BJ (cell line): ENCODE measurements around the gene FUT8. TPM values are rescaled to one million over a fixed set of nuclear protein-coding genes. Genes with fewer than 3 reads are reported as not detected.

Source experiments
- CTCF ChIA-PET: fragments of 350-600 bp; formaldehyde crosslinking; extraction: SDS; loops from one replicate; lab custom pipeline; 2021; ENCODE audit warnings: antibody characterized with exemption, inconsistent platforms; lab: Yijun Ruan, JAX
- POLR2A ChIA-PET: fragments of 300-600 bp; sonication (Branson Sonifier 250); formaldehyde crosslinking; extraction: SDS; loops from one replicate; lab custom pipeline; 2021; ENCODE audit warnings: antibody characterized with exemption; lab: Charles Lee
- DNase-seq: peaks from one replicate; pipeline ENCODE4 v3.0.0-alpha.2; 2011; ENCODE audit warnings: low read depth
- H3K27me3 ChIP-seq: 2 replicates; pipeline ENCODE4 v1.6.0; 2011; ENCODE audit warnings: low read length; ENCODE audit not compliant: control insufficient read depth, insufficient read depth
- H3K36me3 ChIP-seq: 2 replicates; pipeline ENCODE4 v1.5.1; 2011; ENCODE audit warnings: low read length; ENCODE audit not compliant: control insufficient read depth, insufficient read depth
- H3K4me3 ChIP-seq: 2 replicates; pipeline ENCODE4 v1.5.1; 2011; ENCODE audit warnings: low read depth, mild to moderate bottlenecking, control low read depth, low read length
- CTCF ChIP-seq: IDR thresholded peaks from 2 replicates; pipeline ENCODE4 v1.5.1; 2011; ENCODE audit warnings: low read depth, mild to moderate bottlenecking, control low read depth, inconsistent platforms, low read length, moderate library complexity; ENCODE audit not compliant: insufficient read depth
- polyA plus RNA-seq: library from polyadenylated mRNA; depleted of rRNA; stranded (reverse); fragments of >200 nt; gene quantifications from 2 replicates; pipeline ENCODE4 v1.2.3, GENCODE V29; 2011

FUT8 gene
- polyA plus RNA-seq, 1 experiment = 14.7 TPM

GRCh38 chr14:65753061-65753460, 340.5 kb downstream of the FUT8 start:
- H3K36me3 ChIP-seq = no peaks in the 10 kb centered on the region
- ChIA-PET POLR2A (no interaction called here), CTCF (interaction anchor here (1.2 kb wide), 1 partner anchor 11 kb away, joined by 4 read pairs; no protein-coding TSS in a partner anchor)
- H3K27me3 ChIP-seq = no peaks in the 10 kb centered on the region
- TF ChIP-seq CTCF = no peak
- no peak overlapping the region for H3K4me3 ChIP-seq
- no peak for DNase-seq

GRCh38 chr14:65755331-65755730, 342.8 kb downstream of the FUT8 start:
- H3K36me3 ChIP-seq = no peaks in the 10 kb centered on the region
- POLR2A ChIA-PET = no interaction called here
- CTCF ChIA-PET = interaction anchor here (0.9 to 1.0 kb wide), 2 partner anchors 9 to 24 kb away, joined by 3 read pairs; no protein-coding TSS in a partner anchor
- no peak for TF ChIP-seq CTCF
- no peaks in the 10 kb centered on the region for H3K27me3 ChIP-seq
- DNase-seq = no peak
- H3K4me3 ChIP-seq = no peak overlapping the region

GRCh38 chr14:65756880-65757279, 344.4 kb downstream of the FUT8 start:
- DNase-seq = no peak
- no peaks in the 10 kb centered on the region for H3K27me3 ChIP-seq
- POLR2A ChIA-PET = no interaction called here
- H3K36me3 ChIP-seq = no peaks in the 10 kb centered on the region
- CTCF ChIA-PET = interaction anchor here (0.6 to 1.1 kb wide), 4 partner anchors 23 to 702 kb away, joined by 3 to 5 read pairs (median 4); no protein-coding TSS in a partner anchor
- H3K4me3 ChIP-seq = no peak overlapping the region
- no peak for TF ChIP-seq CTCF

- no peak for TF ChIP-seq CTCF
- Histone ChIP-seq H3K36me3 (no peaks in the 10 kb centered on the region), H3K4me3 (no peak overlapping the region), H3K27me3 (0 out of 2 replicates have a peak, but pooled peaks cover 2% of the 10 kb centered on the region)
- CTCF ChIA-PET = no interaction called here
- DNase-seq = no peak
- POLR2A ChIA-PET = no interaction called here
These were observed 356.6 kb downstream of the FUT8 start for GRCh38 chr14:65769151-65769550.

- ChIA-PET POLR2A (no interaction called here), CTCF (interaction anchor here (1.2 kb wide), 1 partner anchor 19 kb away, joined by 4 read pairs; no protein-coding TSS in a partner anchor)
- no peaks in the 10 kb centered on the region for H3K27me3 ChIP-seq
These were observed 358.2 kb downstream of the FUT8 start for GRCh38 chr14:65770681-65771080.

More at GRCh38 chr14:65770681-65771080, 358.2 kb downstream of the FUT8 start:
- DNase-seq = no peak
- no peak overlapping the region for H3K4me3 ChIP-seq
- TF ChIP-seq CTCF = no peak
- no peaks in the 10 kb centered on the region for H3K36me3 ChIP-seq
